HL-60 (cell line): ENCODE measurements around the gene EREG.
A peak's percentile ranks its signal among the peaks of the same experiment; 100 is the strongest.
"Not testable (repeated sequence)": the region's sequence is repeated elsewhere in the genome, so short reads cannot be mapped to it uniquely, and the experiment has no call there.

ENCODE experiments used
- DNase-seq, 2 experiments: peaks; one replicate each; pipeline ENCODE4 v3.0.0-alpha.2; 2010 to 2020; ENCODE audit warnings: low read depth in 1 of 2, low spot score in 1 of 2
- H3K27ac ChIP-seq: fragments of 250-450 bp; sonication (Bioruptor Pico); replicated peaks from 2 replicates; pipeline ENCODE4 v1.5.1; 2020; ENCODE audit warnings: mild to moderate bottlenecking, moderate library complexity
- H3K27me3 ChIP-seq: fragments of 250-450 bp; sonication (Bioruptor Pico); 2 replicates; pipeline ENCODE4 v1.5.1; 2021; ENCODE audit warnings: mild to moderate bottlenecking, moderate library complexity; ENCODE audit not compliant: insufficient read depth, poor library complexity, severe bottlenecking
- H3K4me3 ChIP-seq: replicated peaks from 2 replicates; pipeline ENCODE4 v1.5.1; 2011; ENCODE audit warnings: mild to moderate bottlenecking, control low read depth, low read length; ENCODE audit not compliant: insufficient read depth
- CTCF ChIP-seq: IDR thresholded peaks from one replicate; pipeline ENCODE4 v1.5.1; 2011; ENCODE audit warnings: low read length, control low read depth, inconsistent platforms; ENCODE audit not compliant: insufficient read depth
- GABPA ChIP-seq: IDR thresholded peaks from 2 replicates; pipeline ENCODE4 v1.6.1; 2012; ENCODE audit warnings: low read depth
- POLR2AphosphoS5 ChIP-seq: IDR thresholded peaks from 2 replicates; pipeline ENCODE4 v1.6.1; 2012; ENCODE audit warnings: low read depth
- REST ChIP-seq: IDR thresholded peaks from 2 replicates; pipeline ENCODE4 v1.6.1; 2012; ENCODE audit warnings: low read depth; ENCODE audit not compliant: insufficient replicate concordance
- SPI1 ChIP-seq: IDR thresholded peaks from 2 replicates; pipeline ENCODE4 v1.6.1; 2012; ENCODE audit warnings: low read depth, mild to moderate bottlenecking, borderline replicate concordance

EREG gene

GRCh38 chr4:74335341-74336021 is 29.5 kb upstream of the EREG start:
- TF ChIP-seq GABPA (no peak), SPI1 (no peak), REST (no peak), CTCF (no peak), POLR2AphosphoS5 (no peak)
- Histone ChIP-seq H3K27me3 (no peaks in the 10 kb centered on the region), H3K4me3 (no peak overlapping the region), H3K27ac (no peak overlapping the region)
- DNase-seq: peak in 1 of 2 experiments; percentile 28

GRCh38 chr4:74338792-74339333 is 26.1 kb upstream of the EREG start:
- Histone ChIP-seq H3K27me3 (no peaks in the 10 kb centered on the region), H3K4me3 (no peak overlapping the region), H3K27ac (no peak overlapping the region)
- DNase-seq: peak; percentile 43 to 50
- TF ChIP-seq CTCF (no peak), SPI1 (no peak), GABPA (no peak), POLR2AphosphoS5 (no peak), REST (no peak)

GRCh38 chr4:74339501-74339900 is 25.4 kb upstream of the EREG start:
- Histone ChIP-seq H3K27ac (no peak overlapping the region), H3K27me3 (no peaks in the 10 kb centered on the region), H3K4me3 (no peak overlapping the region)
- no peak for DNase-seq
- no peak for TF ChIP-seq CTCF
- no peak for TF ChIP-seq GABPA
- no peak for TF ChIP-seq REST
- TF ChIP-seq POLR2AphosphoS5: no peak
- TF ChIP-seq SPI1: no peak

GRCh38 chr4:74340421-74340820 is 24.5 kb upstream of the EREG start:
- H3K27ac ChIP-seq, H3K4me3 ChIP-seq, DNase-seq, H3K27me3 ChIP-seq: not testable (repeated sequence)
